Epidermal melanocyte (primary cell): ENCODE data around the gene ATF1.
"Not testable (repeated sequence)": the region's sequence is repeated elsewhere in the genome, so short reads cannot be mapped to it uniquely, and the experiment has no call there.

Source experiments
- DNase-seq: peaks from one replicate; pipeline ENCODE4 v3.0.0; 2011; ENCODE audit warnings: low spot score; ENCODE audit not compliant: insufficient read length

ATF1 gene

DNA sequence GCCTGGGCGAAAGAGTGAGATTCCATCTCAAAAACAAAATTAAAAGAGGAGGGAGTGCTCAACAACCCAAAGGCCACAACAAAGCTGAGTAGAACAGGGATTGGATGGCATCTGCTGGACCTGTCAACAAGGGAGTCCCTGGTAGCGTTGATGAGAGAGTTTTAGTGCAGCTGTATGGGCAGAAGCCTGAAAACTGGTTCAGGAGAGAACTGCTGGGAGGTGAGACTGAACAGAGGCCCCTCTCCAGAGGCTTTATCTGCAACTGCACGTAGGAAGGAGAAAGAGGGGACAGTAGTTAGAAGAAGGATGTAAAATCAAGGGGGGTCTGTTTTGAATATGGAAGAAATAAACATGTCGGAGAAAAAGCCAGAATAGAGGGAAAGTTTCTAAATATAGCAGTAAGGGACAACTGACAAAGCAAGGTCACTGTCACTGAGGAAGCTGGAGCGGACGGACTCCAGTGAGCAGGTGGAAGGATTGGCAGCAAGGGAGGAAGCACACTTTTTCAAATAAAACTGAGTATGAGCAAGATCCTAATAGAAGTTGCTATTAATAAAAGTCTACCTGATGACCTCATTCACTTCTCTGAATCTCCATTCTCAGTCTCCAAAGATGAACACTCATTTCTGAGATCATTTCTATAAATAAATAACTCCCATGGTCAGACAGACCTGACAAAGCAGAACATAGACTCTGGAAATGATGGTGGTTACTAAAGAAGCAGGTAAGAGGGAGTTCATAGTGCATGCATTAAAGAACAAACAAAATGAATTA is 11.8 kb upstream of the ATF1 start:
- DNase-seq: no peak

DNA sequence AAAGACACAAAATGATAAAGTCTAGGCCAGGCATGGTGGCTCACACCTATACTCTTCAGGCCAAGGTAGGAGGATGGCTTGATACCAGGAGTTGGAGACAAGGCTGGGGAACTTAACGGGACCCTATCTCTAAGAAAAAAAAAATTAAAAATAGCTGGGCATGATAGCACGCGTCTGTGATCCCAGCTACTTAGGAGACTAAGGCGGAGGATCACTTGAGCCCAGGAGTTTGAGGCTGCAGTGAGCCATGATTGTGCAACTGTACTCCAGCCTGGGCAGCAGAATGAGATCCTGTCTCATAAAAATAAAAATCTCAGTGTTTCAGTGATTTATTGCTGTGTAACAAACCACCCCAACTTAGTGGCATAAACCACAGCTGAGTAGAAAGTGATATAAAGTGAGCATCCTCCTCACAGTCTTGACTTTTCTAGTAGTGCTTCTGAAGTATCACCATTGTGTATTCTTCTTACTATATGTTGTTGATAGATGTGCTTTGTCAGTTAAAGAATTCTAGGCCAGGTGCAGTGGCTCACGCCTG is 10.6 kb upstream of the ATF1 start:
- DNase-seq: no peak

DNA sequence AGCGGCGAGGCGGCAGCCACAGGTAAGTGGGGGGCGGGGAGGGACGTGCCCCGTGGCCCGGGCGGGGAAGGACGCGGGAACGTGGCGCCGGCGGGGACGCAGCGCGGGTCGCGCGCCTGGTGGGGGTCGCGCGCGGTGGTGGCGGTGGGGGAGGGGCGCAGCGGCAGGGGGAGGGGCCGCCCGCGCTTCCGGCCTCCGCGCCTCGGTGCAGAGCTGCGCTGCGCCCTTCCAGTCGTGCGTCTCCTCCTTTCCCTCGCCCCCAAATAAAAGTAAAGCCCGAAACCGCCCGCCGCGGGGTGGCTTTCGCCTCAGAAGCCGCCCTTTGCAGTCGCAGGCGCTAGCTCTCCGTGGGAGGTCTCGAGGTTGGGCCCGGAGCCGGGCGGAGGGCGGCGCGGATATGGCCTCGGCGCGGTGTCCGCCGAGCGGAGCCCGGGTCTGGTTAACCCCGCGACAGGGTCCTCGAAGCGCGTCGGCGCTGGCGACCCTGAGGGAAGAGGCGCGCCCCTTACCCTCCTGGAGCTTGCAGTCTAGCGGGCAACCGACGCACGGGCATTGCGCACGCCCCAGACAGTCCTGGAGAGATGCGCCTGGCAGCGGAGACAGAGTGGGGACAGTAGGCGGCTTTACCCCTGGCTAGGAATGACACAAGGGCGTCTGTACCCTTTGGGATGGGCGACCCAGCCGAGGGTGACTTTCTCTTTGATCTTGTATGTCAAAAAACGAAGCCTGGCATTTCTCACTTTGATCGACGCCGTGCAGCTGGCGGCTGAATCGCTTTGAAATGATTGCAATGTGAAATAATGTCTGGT is 589 bp downstream of the ATF1 start:
- no peak for DNase-seq

DNA sequence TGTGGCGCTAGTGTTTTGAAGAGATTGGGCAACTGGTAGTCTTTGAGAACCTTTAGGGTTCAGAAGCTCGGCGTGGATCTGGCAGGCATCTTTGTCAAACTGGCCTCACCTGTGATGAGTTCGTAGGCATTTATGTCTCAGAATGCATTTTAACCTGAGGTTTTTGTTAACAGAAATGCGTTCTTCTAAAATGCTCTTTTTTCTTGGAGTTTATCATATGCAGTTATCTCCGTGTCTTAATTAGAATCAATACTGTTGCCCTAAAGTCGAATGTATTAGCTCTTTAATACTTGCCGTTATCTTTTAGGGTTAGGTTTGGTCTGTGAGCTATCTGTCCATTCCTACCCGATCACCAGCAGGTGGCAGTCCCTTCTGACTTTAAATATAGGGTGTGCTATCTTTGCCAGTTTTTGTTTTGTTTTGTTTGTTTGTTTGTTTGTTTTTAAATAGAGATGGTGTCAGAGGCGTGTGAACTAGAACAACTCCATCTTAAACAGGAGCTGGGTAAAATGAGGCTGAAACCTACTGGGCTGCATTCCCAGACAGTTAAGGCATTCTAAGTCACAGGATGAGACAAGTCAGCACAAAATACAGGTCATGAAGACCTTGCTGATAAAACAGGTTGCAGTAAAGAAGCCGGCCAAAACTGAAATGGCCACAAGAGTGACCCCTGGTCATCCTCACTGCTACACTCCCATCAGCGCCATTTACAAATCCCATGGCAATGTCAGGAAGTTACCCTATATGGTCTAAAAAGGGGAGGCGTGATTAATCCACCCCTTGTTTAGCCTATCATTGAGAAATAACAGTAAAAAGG is 1.4 kb downstream of the ATF1 start:
- DNase-seq: peak; percentile 74

DNA sequence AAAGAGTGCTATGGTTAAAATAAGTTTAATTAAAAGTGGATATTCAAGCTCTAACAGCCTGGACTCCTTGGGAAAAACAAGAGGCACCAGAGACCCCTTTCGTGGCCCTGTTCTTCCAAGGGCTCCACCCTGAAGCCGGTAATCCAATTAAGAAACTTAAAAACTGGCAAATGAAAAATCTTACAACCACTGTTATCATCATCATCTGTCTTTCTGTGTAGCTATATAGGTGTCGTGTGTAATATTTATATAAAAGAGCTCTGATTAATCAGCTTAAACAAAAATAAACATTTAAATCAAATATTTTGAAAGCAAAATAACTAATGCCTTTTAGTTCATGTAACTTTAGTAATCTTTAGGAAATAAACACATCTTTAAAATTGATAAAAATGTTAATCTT is 4.5 kb downstream of the ATF1 start:
- no peak for DNase-seq

DNA sequence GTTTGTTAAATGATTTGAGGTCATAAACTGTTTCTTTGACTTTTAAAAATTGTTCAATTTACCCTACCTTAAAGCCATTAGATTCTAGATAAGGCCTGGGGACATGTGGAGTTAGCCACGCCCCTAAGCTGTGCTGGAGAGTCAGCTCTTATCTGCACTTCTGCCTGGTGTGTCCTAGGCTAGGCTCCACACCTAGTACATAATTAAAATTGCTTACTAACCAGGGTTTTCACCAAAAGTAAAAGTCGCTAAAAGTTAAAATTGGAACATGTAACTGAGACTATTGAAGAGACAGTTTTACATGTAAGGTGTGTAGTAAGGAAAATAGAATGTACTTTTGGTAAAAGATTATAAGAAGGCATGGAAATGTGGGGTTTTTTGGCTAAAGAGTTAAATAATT is 4.9 kb downstream of the ATF1 start:
- DNase-seq: not testable (repeated sequence)

DNA sequence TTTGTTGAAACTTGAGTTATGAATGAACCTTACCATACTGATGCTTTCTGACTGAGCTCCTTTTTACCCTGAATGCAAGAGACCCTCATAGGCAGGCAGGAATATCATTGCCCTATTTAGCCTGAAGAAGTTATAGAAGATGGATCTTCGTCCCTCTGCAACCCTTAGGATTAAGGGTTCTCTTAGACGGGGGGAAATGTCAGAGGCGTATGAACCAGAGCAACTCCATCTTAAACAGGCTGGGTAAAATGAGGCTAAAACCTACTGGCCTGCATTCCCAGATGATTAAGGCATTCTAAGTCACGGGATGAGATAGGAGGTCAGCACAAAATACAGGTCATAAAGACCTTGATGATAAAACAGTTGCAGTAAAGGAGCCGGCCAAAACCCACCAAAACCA is 7.5 kb downstream of the ATF1 start:
- DNase-seq: no peak

DNA sequence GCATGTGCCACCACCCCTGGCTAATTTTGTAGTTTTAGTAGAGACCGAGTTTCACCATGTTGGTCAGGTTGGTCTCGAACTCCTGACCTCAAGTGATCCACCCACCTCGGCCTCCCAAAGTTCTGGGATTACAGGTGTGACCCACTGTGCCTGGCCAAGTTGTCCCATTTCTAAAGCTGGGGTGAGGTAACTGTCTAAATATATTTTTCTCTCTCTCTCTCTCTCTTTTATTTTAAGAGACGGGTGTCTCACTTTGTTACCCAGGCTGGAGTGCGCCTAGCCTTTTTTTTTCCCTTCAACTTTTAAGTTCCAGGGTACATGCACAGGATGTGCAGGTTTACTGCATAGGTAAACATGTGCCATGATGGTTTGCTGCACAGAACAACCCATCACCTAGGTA is 8.6 kb downstream of the ATF1 start:
- DNase-seq: no peak

DNA sequence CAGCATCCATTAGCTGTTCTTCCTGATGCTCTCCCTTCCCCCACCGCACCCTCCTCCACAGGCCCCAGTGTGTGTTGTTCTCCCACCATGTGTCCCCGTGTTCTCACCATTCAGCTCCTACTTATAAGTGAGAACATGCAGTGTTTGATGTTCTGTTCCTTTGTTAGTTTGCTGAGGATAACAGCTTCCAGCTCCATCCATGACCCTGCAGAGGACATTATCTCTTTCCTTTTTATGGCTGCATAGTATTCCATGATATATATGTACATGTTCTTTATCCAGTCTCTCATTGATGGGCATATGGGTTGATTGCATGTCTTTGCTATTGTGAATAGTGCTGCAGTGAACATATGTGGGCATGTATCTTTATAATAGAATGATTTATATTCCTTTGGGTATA is 9.0 kb downstream of the ATF1 start:
- DNase-seq: no peak

DNA sequence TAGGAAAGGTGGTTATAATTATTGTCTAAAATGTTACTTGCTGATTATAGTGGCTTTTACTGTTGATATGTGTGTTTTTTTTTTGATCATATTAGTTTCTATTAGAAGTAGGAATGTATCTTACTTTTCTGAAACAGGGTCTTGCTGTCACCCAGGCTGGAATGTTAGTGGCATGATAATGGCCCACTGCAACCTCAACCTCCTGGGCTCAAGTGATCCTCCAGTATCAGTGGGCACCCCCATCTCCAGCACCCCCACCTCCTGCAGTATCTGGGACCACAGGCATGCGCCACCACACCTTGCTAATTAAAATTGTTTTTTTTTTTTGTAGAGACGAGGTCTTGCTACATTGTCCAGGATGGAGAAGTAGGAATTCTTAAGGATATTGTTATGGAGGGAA is 11.3 kb downstream of the ATF1 start:
- no peak for DNase-seq

- DNase-seq: no peak
These were observed 13.1 kb downstream of the ATF1 start for GRCh38 chr12:50776749-50777728.

DNA sequence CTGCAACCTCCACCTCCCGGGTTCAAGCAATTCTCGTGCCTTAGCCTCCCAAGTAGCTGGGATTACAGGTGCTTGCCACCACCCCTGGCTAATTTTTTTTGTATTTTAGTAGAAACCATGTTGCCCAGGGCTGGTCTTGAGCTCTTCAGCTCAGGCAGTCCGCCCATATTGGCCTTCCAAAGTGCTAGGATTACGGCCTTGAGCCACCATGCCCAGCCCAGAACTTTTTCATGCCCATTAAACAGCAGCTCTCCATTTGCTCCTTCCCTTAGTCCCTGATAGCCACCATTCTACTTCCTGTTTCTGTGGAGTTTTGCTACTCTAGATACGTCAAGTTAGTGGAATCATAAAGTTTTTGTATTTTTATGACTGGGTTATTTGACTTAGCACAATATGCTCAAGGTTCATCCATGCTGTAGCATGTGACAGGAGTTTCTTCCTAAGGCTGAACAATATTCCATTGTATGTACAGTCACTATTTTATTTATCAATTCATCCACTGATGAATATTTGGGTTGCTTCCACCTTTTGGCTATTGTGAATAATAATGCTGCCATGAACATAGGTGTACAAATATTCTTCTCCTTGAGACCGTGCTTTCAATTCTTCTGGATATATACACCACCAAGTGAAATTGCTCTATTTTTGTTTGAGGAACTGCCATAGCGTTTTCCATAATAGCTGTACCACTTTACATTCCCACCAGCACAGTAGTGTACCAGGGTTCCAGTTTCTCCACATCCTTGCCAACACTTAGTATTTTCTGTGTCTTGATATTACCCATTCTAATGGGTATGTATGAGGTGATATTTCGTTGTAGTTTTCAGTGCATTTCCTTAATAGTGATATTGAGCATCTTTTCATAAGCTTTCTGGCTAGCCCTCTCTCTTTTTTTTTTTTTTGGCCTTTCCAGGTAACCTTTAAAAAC is 15.0 kb downstream of the ATF1 start:
- DNase-seq: no peak

- no peak for DNase-seq
These were observed 16.1 kb downstream of the ATF1 start for GRCh38 chr12:50780013-50780412.

- DNase-seq: no peak
These were observed 20.6 kb downstream of the ATF1 start for GRCh38 chr12:50784501-50784900.

DNA sequence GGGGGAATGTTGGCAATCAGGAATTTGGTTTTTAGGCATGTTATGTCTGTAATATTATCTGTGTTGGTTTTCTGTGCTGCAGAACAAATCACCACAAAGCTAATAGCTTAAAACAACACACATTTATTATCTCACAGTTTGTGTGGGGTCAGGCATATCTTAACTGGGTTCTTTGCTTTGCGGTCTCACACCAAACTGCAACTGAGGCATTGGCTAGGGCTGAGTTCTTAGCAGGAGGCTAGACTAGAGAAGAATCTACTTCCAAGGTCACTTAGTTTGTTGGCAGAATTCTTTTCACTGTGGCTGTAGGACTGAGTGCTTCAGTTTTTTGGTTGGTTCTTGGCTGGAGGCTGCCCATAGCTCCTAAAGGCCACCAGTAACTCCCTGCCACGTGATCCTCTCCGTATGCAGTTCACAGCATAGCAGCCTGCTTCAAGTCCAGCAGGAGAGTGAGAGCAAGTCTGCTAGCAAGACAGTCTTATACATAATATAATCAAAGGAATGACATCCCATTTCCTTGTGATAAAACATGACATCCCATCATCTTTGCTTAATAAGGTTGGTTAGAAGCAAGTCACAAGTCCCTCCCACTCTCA is 21.6 kb downstream of the ATF1 start:
- no peak for DNase-seq

DNA sequence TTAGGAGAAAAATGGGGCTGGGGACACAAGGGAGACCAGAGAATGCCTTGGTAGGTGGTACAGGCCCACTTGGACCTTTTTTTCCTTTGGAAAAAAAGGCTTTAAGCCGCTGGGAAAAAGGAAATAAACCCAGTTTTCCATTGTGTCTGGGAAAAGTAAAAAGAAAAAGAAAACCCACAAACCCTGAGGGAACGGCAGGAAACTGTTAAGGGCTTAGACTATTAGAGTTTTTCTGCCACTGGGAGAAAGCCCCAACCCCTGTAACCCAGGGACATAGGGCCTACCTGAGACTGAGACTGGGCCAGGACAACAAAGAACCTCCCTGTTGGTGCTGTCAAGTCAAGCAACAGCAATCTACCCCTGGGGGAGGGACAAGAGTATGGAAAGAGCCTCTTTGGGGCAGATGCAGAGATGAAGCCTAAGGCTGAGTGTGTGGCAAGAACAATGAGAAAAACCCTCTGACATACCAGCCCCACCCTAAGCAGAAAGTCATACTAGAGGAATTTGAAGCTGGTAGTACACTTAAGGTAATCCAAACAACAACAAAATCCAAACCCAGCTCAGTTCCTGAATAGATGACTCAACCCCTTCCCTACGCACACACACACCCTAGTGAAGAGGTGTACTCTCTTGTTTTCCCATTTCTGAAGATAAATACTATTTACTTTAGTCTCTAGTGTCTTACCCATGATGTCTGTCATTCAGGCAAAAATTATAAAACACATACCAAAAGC is 22.8 kb downstream of the ATF1 start:
- peak; percentile 23 for DNase-seq

DNA sequence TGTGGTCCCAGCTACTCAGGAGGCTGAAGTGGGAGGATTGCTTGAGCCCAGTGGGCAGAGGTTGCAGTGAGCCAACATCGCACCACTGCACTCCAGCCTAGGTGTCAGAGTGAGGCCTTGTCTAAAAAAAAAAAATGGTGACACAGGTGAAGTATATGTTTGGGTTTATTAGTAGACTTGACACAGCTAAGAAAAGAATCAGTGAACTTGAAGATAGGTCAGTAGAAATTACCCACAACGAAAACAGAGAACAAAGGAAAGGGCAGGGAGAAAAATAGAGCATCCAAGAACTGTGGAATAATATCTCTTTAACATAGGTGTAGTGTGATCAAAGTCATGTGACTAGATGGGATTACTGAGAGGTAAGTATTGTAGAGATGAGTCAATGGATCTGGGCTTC is 23.7 kb downstream of the ATF1 start:
- no peak for DNase-seq

- DNase-seq: no peak
These were observed 24.7 kb downstream of the ATF1 start for GRCh38 chr12:50788561-50788960.
